Activated CD8-positive, alpha-beta memory T cell treated with anti-CD3 and anti-CD28 coated beads for 36 hours (primary cell): Measurements from ENCODE around the gene MAB21L2. TPM values are rescaled to one million over a fixed set of nuclear protein-coding genes. Genes with fewer than 3 reads are reported as not detected.

ENCODE experiments used
- CTCF ChIA-PET: fragments of 350-600 bp; sonication (Branson Sonifier 250); formaldehyde crosslinking; loops from one replicate; lab custom pipeline; 2021; ENCODE audit warnings: antibody characterized with exemption; lab: Charles Lee
- POLR2A ChIA-PET: fragments of 350-600 bp; sonication (Branson Sonifier 250); formaldehyde crosslinking; loops from one replicate; lab custom pipeline; 2021; ENCODE audit warnings: antibody characterized with exemption; lab: Charles Lee
- total RNA-seq, 2 experiments: library from RNA; stranded (reverse); gene quantifications; one replicate each; pipeline ENCODE4 v1.2.3, GENCODE V29; 2021

The MAB21L2 gene
- total RNA-seq, 2 experiments from 2014 or later: not detected

DNA sequence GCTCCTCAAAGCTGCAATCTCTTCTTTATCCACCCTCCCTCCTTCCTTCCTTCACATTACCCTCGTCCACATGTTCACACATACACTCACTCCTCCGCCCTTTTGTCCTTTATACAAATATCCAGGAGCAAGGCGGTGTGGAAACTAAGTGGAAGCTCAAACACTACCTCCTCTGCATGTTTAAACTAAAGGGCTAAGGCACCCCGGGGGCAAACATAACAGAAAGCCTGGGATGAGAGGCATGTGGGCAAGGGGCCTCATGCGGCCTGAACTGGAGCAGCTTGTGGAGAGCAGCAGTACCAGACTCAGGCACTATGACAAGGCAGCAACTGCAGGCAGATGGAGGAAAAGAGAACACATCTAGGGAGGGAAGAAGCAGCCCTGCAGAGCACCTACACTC is 9.5 kb downstream of the MAB21L2 start:
- ChIA-PET CTCF (no interaction called here), POLR2A (interaction anchor here (0.6 kb wide), 1 partner anchor 117 kb away, joined by 4 read pairs; no protein-coding TSS in a partner anchor)

DNA sequence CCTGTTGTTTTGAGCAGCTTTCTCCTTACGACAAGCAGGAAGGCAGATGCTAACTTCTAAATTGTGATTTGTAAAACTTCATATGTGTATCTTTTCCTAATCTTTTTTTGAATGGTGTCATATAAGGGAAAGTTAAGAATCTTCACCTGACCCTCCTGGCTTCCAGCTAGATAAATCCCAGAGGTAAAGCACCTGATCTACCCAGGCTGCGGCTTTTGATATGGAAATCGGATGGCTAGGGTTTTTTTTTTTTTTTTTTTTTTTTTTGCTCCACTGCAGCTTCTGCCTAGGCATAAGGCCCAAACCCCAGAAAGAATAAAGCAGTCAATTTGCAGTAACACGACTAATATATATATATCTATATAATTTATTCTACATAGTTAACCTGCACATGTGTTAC is 10.0 kb downstream of the MAB21L2 start:
- CTCF ChIA-PET: interaction anchor here (0.7 kb wide), 1 partner anchor 8 kb away, joined by 3 read pairs; no protein-coding TSS in a partner anchor
- POLR2A ChIA-PET: interaction anchor here (0.6 kb wide), 2 partner anchors 116 to 203 kb away, joined by 4 read pairs; no protein-coding TSS in a partner anchor

DNA sequence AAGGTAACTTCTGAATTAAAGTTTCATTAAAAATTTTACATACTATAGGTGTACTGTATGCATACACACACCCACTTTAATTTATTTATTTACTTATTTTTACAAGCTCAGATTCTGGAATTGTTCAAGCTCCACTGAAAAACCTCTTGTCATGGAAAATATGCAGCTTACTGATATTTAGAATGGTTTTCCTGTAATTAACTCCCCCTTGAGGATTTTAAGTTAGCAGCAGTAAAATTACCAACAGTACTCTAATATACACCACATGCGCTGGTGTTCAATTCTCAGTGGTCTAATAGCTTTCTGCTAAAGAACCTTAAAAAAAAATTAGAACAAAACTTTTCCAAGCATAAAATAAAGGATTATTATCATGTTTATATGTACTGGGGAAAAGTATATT is 12.0 kb downstream of the MAB21L2 start:
- ChIA-PET POLR2A (no interaction called here), CTCF (no interaction called here)

DNA sequence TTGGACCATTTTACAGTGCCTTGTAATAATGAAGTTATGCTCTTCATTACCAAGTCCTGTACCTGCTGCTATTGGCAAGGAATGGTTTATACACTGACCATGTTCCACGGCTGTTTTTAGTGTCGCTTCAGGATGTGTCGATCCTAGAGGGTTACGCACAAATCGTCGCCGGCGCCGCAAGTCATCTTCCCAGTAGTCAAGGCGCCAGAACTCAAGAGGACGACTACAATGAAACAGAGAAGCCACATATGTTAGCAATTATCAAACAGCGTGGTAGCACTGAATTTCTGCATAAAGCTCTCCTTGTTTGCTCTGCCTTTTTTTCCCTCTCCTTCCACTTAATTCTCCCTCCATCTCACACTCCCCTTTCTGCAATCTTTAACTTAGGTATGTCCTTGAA is 17.0 kb downstream of the MAB21L2 start:
- CTCF ChIA-PET: no interaction called here

DNA sequence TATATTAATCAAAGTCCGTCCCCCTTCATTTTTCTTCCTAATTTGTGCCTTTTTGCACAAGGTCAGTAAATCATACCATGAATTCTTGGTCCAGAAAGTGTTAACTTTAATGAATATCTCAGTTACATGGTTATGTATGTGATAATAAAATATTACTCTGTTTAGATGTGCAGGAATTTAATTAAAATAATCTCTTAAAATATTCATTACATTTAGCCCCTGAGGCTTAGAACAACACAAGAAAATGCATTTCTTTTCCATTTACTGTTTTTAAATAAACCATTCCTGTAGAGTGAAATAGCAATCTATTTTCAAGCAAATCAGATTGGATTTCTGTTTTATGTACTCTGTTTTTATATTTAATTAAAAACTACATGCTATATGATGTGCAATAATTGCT is 17.6 kb downstream of the MAB21L2 start:
- CTCF ChIA-PET: no interaction called here
- POLR2A ChIA-PET: no interaction called here

More for the DNA sequence above, 17.0 kb downstream of the MAB21L2 start:
- POLR2A ChIA-PET: no interaction called here

DNA sequence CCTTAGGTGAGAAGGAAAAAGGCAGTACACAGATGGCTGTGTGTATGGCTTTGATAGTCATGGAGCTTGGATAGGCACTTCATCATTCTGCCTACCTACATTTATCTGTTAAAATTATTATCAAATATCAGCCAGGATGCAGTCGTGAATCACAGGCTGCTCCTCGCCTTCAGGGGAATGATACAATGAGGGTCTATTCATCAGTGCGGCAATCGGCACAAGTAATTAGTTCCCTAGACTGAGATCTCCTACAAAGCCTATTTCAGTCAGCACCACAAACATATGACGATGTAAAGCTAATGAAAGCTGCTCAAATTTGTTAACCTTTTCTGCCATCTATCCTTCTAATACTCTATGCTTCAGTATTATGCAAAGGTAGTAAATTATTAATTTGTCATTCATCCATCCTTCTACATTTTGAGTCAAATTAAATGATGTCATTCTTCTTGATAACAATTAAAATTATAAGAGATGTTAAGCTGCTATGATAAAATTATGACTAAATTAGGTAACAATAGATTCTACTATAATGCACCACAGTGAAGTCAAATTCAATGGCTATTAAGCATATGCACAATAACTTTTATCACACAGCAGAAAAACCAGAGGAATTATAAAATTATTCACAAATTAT is 19.0 kb downstream of the MAB21L2 start:
- ChIA-PET POLR2A (no interaction called here), CTCF (no interaction called here)

DNA sequence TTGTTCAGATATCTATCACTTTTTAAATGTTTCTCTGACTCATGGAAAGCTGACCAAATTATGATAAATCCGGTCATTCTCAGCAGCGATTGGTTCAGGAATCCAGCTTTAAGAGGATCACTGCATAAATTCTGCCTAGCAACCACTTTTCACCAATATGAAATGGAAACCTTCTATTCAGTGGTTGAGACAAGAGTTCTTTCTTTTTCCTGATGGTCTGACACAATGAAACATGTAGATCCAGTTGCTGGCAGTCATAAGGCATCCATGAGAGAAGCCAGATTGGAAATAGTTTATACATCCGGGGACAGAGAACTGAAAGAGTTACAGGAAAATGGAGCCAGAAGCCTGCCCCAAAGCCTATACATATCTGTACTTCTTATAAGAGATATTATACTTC is 27.2 kb downstream of the MAB21L2 start:
- POLR2A ChIA-PET: interaction anchor here (0.6 kb wide), 1 partner anchor 197 kb away, joined by 3 read pairs; no protein-coding TSS in a partner anchor
- CTCF ChIA-PET: no interaction called here

DNA sequence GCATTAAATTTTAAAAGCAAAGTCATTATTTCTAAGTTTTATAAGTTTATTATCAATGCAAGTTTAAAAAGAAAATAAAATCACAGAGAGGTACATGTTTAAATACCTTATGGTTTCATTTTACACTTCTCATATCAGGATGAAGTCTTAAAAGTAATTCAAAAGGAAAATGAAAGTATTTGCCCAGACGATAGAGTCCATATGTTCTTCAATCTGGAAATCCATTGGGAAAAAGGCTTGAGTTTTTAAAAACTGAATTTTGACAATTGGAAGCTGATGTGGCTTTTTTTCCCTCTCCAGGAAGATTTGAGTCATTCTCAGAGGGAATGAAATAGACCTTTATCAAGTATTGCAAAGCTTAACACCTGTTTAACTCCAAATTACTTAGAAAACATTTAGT is 37.1 kb downstream of the MAB21L2 start:
- CTCF ChIA-PET: no interaction called here

DNA sequence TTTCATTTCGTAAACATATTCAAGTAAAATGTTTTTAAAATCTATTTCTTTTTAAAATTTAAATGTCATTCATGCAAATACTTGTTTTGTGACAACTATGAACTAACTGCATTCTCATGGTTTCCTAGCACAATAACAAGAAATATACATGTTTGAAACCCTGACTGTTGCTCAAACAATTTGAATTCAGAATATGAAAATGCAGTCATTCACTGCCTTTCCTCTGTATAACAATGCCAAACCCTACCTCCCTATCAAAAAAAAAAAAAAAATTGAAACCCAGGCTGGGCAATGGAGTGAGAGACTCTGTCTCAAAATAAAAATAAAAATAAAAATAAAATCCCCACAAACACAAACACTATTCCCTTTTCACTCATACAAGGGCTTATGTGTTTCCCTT is 42.1 kb downstream of the MAB21L2 start:
- CTCF ChIA-PET: no interaction called here
- POLR2A ChIA-PET: no interaction called here

More for the DNA sequence above, 37.1 kb downstream of the MAB21L2 start:
- POLR2A ChIA-PET: no interaction called here

DNA sequence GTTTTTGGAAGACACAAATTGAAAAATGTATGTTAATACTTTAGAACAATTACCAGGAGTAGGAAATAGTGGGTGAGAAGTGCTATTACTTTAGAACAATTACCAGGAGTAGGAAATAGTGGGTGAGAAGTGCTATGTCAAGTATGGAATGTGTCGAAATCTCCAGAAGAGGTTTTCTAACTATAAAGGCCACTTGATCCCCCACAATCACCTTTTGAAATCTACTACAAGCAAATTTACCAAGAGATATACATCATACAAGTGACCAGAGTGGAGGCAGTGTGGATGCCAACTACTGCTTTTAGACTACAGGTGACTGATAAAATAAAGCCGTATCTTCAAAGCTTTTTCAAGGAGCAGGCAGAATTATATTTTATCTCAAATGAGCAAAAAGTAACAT is 43.1 kb downstream of the MAB21L2 start:
- ChIA-PET POLR2A (no interaction called here), CTCF (no interaction called here)

DNA sequence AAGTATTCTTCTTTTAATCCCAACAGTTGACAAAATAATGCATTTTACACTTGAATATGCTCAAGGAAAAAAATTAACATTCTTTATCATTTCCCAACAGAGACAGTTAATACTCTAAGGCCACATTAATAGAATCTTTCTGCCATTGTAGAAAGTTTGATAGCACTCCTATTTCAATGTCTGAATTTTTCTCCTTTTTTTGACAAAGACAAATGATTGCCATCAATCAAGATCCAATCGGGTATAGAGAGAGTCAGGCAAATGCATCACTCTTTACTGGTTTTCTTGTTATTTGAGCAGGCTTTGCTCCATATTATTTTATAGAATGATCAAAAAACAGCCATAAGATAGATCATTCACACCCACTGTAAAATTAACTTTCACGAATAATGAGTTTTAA is 46.1 kb downstream of the MAB21L2 start:
- ChIA-PET POLR2A (no interaction called here), CTCF (no interaction called here)

DNA sequence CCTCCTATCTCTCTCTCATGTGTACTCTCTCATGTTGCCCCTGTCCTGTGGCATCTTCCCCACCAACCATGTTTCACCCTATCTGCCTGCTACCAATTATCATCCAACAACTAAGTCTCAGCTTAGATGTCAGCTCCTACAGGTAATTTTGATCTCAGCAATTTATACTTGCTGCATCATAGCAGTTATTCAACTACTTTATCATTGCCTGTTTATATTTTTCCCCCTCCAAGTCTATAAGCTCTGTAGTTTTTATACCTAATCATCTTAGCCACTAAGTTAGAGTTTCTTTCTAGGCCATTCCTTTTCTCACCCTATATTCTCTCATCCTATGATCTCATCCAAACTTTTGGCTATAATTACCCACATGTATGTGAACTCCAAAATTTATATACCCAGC is 50.7 kb downstream of the MAB21L2 start:
- CTCF ChIA-PET: no interaction called here

More for the DNA sequence above, 50.7 kb downstream of the MAB21L2 start:
- POLR2A ChIA-PET: no interaction called here
